IPS DF 4.7 (cell line): Measurements from ENCODE around the gene RNF7.
"Not testable (repeated sequence)": the region's sequence is repeated elsewhere in the genome, so short reads cannot be mapped to it uniquely, and the experiment has no call there.

ENCODE experiments used
- DNase-seq: peaks from one replicate; pipeline ENCODE4 v3.0.0-alpha.2; 2013; ENCODE audit warnings: low spot score; ENCODE audit errors: extremely low read depth

RNF7 gene

DNA sequence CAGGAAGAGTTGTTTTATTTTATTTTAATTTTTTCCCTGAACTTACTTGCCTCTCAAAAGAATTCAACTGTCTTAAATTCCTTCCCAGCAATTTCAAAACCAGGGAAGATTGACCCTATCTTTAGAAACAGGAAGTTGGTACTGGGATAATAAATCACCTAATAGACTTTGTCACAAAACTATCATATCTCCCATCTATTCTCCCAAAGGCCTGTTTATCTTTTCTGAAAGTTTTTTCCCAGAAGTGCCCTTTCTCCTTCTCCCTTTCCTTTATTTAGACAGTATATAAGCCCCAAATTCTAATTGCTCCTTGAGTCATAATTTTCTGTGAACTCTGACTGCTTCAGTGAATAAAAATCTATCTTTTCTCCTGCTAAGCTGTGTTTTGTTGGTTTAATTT is 2.9 kb upstream of the RNF7 start:
- no peak for DNase-seq

DNA sequence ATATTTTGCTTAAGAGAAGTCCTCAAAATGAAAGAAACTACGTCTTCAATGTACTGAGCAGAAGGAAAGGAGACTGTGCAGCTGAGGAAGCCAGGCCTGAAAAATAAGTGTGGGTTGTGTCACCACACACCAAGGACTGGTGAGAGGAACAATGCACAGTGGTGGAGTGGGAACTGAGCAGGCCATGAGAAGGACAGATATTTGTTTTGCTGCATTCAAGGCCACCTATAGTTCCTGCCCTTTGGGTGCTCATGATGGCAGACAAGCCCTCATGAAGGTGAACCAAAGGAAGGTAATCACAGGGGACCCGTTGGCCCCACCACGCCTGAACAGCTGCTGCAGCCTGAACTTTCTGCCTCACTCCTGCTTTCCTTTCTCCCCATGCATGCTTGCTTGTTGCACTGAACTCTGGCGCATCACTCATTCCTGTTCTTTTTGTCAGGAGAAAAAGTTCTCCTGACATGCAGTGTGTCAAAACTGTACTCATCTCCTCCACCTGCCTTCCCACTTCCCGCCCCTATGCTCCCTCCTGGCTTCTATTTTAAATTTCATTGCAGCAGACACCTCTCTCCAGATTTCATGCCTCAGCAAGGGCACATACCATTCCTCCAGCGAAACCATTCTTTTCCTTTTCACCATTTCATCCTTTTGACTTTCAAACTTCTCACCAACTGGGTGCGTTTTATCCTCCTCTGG is 2.2 kb upstream of the RNF7 start:
- DNase-seq, result no peak

DNA sequence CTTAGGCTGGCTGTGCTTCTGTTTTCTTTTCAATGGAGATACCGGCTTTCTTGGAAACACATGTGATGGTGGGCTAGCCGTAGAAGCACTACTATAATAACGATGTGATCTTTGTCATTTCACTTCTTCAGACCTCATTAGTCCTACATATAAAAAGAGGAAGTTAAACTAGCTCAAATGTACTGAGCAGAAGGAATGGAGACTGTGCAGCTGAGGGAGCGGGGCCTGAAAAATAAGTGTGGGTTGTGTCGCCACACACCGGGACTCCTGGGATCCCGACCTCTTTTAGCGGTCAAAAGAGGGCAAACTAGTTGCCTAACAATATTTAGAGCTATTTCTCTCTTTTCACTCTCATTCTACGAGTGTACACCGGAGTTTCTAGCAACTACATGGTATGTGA is 1.0 kb upstream of the RNF7 start:
- DNase-seq, result no peak

DNA sequence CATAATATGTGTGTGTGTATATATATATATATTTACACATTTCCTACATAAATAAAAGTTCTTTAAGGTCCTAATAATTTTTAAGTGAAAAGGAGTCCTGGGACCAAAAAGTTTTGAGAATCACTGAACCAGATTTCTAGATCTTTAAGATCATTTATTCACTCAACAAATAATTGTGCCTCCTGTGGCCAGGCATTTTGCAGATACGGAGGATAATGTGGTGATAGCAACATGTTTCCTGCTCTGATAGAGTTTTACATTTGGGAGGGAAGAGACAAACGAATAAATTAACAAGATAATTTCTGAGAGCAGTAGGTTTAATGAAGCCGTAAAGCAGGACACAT is 448 bp upstream of the RNF7 start:
- no peak for DNase-seq

DNA sequence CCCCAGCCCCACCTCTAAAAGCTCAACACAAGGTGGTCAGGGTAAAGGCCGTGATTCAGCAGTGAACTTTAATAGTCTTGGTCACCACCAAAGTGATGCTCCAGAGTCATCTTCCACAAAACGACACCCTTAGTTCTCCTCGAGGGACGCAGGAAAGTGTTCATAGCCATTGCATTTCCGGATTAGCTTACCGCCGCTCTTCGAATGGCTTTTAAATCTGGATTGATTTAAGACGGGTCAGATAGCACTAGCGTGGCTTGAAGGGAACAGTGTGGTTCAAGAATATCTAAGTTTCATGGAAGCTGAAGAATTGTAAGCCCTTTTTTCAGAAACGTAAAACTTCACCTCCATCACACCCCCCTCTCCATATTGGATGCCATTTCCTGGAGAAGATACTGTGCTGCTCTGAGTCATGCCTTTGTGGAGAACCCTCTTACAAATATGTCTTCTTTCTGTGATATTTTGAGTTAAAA is 829 bp downstream of the RNF7 start:
- no peak for DNase-seq

DNA sequence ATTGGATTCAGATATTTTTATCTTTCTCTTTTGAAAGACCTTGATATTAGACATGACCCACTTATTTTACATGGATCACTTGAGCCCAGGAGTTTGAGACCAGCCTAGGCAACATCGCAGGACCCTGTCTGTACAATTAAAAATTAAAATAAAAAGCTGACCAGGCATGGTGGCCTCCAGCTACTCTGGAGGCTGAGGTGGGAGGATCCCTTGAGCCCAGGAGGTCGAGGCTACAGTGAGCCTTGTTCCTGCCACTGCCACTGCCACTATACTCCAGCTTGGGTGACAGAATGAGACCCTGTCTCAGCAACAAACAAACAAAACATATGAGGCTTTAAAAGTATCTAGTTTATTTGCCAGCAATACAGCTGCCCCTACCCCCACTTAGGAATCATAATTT is 1.6 kb downstream of the RNF7 start:
- DNase-seq, result no peak

DNA sequence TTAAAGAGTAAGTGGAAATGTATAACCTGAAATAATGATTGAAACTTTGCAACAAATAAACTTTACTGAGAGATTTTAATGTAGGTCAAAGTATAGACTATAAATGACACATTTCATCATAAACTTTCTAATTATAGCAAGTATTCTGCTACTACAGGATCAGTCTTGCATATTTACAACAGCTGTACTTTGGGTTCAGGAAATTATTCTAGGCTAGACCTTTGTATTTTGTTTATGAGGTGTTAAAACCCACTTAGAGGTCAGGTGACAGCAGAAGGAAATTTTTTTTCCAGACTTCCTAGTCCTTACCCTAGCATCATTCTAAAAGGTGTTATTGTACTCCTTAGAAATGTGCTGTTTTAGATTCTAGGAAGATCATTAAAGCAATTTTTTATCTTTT is 2.3 kb downstream of the RNF7 start:
- DNase-seq, result no peak

DNA sequence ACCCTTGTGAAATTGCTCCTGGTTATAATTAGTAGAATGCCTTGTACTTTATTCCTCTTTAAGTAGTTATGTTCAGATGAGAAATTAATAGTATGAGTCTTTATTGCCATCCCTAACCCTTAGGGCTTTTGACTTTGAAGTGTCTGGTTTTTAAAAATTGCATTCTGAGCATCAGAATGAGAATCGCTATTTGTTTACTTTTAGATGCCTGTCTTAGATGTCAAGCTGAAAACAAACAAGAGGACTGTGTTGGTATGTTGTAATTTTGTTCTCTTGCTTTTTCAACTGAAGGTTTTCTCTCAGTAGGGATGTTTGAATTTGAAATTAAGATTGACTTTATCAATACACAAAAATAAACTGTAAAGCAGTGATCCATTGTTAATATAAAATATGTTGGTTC is 5.2 kb downstream of the RNF7 start:
- no peak for DNase-seq

DNA sequence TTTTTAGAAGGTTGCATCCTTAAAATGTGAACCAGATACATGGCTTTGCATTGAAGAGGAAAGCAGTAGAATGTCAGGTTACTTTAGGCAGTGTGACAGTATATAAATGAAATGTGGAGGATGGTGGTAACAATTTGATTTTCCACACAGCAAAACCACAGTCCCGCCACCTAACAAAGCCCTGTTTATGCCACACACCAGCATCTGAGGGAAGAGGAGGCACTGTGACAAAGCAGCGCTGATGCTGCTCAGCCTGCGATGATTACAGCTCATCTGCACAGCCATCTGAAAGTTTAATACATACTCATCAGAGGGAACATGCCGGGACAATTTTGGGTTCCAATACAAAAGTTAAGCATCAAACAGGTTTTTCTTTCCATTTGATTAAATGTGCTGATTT is 8.9 kb downstream of the RNF7 start:
- DNase-seq, result no peak

DNA sequence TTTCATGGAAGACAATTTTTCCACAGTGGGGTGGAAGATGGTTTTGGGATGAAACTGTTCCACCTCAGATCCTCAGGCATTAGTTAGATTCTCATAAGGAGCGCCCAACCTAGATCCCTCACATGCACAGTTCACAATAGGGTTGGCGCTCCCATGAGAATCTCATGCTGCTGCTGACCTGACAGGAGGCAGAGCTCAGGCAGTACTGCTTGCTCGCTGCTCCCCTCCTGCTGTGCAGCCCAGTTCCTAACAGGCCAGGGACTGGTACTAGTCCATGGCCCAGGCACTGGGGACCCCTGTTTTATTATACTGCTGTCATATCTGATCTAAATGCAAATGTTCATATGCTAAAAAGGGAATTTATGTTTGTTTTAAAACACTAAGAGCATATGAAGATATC is 15.3 kb downstream of the RNF7 start:
- no peak for DNase-seq

DNA sequence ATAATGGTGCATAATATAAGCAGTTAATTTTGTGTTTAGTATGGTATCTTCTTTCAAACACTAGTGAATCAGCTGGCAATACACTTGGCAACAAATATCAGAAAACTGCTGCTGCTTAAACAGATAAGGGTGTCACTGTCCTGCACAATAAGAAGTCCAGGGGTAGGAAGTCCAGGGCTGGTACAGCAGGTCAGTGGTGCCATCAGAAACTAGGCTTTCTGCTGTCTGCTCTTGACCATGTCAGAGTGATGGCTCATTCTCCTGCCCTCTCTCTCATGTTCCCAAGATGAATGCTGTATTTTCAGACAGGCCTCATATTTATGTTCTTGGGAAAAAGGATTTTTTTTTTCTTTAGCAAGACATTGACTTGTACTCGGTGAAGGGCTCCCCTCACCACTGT is 15.9 kb downstream of the RNF7 start:
- DNase-seq, result no peak

DNA sequence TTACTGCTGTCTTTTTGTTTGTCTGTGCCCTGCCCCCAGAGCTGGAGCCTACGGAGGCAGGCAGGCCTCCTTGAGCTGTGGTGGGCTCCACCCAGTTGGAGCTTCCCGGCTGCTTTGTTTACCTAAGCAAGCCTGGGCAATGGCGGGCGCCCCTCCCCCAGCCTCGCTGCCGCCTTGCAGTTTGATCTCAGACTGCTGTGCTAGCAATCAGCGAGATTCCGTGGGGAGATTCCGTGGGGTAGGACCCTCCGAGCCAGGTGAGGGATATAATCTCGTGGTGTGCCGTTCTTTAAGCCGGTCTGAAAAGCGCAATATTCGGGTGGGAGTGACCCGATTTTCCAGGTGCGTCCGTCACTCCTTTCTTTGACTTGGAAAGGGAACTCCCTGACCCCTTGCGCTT is 24.5 kb downstream of the RNF7 start:
- not testable (repeated sequence) for DNase-seq

DNA sequence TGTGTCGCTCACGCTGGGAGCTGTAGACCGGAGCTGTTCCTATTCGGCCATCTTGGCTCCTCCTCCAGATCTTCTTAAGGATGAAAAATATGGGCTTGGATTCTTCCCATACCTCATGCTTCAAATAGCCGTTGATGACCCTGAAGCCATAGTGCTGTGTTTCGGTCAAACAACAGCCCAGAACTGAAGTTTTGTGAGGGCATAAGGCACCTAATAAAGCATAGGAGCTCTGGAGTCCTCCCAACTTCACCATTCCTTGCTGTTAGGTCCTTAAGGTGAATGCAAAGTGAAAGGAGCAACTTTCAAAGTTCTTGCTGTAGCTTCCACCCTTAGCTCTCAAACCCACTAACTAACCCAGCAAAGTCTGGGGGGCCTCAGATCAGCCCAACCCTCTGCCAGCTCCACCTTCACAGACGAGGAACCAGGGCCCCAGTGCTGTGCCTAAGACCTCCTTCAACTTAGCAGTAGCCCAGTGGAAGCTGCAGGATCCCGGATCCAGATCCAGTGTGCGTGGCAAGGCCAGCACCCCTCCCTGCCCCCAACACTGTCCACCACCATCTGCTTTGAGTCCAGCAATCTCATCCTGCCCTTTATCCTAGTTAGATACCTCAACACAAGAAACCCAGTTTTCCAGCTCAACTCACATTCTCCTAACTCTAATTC is 25.1 kb downstream of the RNF7 start, which contains the start of gene GRK7:
Gene GRK7 (plus strand): TSS at position 321 of the 663 bp plus-strand sequence. CDS start 14,877 bp downstream, outside the sequence.
- no peak for DNase-seq

DNA sequence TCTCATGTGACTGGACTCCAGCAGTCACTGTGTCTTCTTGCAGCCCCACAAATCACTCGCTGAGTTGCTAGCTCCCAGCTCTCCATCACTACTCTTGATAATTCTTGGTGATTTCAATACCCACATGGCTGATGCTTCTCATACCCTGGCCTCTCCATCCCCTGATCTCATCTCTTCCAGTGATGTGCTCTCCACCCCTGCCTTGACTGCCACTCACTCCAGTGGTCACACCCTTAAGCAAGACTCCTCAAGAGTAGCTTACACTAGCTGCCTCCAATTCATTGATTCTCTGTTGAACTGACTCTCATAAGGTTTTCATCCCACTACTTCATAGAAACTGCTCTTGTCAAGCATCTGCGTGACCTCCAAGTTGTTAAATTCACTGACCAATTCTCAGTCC is 25.9 kb downstream of the RNF7 start:
- DNase-seq, result no peak

DNA sequence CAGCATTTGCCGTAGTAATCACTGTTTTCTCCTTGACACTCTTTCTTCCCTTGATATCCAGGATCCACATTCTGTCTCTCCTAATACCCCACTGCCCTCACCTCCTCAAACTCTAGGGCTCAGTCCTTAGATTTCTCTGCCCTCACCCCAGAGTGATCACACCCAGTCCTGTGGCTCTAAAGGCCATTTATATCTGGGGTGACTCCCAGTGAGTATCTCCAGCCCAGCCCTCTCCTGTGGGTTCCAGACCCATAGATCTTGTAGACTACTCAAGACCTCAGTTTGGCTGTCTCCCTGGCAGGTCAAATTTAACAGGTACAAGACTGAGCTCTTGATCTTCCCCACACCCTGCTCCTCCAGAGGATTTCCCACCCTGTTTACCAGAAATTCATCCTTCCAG is 26.4 kb downstream of the RNF7 start:
- no peak for DNase-seq

DNA sequence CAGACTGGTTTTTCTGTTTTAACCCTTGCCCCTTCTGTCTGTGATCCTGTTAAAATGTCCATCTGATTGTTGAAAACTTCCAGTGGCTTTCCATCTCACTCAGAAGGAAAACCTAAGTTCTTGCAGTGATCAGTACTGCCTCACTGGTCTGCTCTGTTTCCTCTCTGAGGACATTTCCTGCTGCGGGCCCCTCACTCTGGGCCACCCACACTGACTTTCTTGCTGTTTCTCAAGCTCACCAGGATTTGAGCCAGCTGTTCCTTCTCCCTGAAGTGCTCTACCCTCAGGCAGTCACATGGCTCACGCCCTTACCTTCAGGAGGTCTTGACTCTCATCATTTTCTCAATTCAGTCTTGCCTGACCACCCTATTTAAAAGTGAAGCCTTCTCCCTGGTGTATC is 26.9 kb downstream of the RNF7 start:
- DNase-seq, result no peak

DNA sequence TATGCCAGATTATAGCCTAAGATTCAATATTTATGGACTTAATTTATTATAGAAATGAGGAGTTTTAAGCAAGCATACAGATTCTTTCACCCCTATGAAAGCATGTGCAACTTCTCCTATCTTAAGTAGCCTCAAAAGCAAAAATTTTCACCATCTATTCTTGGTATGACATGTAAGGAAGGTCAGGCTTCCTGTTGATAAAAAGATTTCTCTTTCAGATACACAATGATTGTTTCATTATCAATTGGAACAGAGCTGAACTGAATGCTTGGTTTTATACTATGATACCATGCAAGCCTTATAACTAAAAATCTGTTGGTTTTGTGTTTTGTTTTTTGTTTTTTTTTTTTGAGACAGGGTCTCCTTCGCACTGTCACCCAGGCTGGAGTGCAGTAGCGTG is 29.0 kb downstream of the RNF7 start:
- no peak for DNase-seq

DNA sequence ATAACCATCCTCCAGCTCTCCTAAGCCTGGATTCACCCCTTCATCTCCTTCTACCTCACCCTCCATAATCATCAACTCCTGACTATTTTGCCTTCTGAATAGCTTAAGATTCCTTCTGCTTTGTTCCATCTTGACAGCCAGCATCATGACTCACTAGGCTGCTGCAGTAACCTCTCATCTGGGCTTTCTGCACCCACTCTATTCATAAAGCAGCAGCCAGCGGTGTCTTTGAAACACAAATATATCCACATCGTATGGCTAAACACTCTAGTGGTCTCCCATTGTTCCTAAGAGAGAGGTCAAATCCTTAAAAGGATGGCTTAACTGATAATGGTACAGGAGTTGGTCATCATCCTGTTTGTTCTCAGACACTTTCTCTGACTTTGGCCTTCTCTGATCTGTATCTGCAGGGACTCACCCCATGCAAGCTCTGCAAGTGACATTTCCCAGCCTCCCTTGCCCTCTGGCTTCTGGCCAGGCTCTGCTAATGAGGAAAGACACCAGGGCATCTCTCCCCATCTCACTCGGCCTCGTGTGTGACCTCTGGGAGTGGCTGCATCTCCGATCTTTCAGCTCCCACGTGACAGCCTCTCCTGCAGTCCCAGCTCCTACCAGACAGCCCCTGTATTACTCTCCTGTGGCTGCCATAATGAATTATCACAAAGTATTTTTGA is 31.3 kb downstream of the RNF7 start:
- no peak for DNase-seq

DNA sequence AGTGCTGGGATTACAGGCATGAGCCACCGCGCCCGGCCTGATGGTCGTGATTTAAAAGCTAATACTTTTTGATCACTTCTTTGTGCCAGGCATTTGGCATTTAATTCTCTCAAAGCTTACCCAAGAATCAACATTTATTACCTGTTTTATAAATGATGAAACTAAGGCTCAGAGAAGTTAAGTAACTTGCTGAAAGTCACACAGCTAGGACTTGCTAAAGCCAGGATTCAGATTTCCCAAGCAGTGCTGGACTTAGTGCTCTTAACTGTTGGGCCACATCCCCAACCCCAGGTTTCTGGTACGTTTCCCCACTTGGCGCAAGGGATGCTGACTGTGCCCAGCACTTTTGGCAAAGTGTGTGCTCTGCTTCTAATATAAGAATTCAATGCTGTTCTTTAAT is 35.6 kb downstream of the RNF7 start:
- no peak for DNase-seq

DNA sequence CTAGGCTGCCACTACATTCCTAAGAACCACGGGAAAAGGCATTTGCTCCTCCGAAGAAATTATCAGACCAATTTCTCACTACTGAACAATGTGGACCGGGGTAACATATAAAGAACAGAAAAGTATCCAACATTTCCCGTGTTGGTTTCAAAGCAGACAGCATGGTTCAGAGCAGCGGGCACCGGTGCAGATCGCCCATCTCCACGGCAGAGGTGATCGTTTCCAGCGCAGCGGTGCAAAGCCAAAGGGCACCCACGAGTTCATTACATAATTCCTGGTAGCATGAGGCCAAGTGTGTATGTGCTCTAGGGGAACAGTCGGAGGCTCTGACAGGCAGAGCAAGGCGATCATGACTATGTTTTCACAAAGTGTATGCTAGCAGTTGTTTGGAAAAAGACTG is 38.3 kb downstream of the RNF7 start:
- no peak for DNase-seq

DNA sequence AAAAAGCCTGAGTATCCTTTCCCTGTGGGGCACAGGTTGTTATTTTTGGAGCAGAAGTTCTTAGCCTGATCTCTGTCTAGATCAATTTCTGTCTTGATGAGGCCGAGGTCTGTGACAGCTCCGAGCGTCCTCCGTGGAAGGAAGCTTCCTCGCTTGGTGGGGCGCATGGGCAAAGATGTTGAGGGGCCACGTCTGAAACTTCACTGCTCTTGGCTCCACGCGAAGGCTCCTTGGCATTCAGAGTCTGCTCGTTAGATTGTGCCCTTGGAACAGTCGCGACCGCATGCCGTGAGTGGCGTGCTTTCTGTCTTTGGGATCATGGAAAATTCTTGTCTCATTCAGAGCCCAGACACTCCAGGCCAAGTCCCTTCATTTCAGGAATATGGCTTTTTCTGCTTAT is 38.8 kb downstream of the RNF7 start:
- DNase-seq, result no peak

DNA sequence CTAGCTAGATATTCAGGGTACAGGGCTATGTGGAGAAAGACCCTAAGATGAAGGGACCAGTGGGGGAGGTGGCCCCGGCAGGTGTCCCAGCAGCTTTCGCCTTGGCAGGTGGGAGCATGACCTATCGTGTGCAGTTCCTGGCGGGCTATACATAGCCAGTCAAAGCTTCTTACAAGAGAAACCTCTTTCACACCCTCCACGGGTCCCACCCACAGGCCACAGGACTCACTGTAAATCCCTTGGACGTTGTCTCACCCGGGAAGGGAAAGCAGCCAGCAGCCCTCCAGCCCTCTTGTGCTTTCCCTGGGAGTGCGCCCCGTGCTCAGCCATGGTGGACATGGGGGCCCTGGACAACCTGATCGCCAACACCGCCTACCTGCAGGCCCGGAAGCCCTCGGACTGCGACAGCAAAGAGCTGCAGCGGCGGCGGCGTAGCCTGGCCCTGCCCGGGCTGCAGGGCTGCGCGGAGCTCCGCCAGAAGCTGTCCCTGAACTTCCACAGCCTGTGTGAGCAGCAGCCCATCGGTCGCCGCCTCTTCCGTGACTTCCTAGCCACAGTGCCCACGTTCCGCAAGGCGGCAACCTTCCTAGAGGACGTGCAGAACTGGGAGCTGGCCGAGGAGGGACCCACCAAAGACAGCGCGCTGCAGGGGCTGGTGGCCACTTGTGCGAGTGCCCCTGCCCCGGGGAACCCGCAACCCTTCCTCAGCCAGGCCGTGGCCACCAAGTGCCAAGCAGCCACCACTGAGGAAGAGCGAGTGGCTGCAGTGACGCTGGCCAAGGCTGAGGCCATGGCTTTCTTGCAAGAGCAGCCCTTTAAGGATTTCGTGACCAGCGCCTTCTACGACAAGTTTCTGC is 40.1 kb downstream of the RNF7 start:
- no peak for DNase-seq
